ENCODE results near the gene SNX9.
"Not testable (repeated sequence)": the region's sequence is repeated elsewhere in the genome, so short reads cannot be mapped to it uniquely, and the experiment has no call there.

The SNX9 gene

GRCh38 chr6:157858664-157859063, 35.6 kb downstream of the SNX9 start:
- not testable (repeated sequence) for DNase-seq (ENCODE audit: low read depth in 2 of 2)

- DNase-seq (ENCODE audit: low read depth in 2 of 2), result no peak
Observed at GRCh38 chr6:157859775-157860504, 36.9 kb downstream of the SNX9 start.

- no peak for DNase-seq (ENCODE audit: low read depth in 2 of 2)
Observed at GRCh38 chr6:157860505-157860991, 37.5 kb downstream of the SNX9 start.

GRCh38 chr6:157861184-157861583, 38.1 kb downstream of the SNX9 start:
- DNase-seq (ENCODE audit: low read depth in 2 of 2), result no peak

GRCh38 chr6:157861814-157862213, 38.8 kb downstream of the SNX9 start:
- DNase-seq (ENCODE audit: low read depth in 2 of 2), result no peak

GRCh38 chr6:157862706-157863105, 39.7 kb downstream of the SNX9 start:
- no peak for DNase-seq (ENCODE audit: low read depth in 2 of 2)

- DNase-seq (ENCODE audit: low read depth in 2 of 2), result no peak
Observed at GRCh38 chr6:157864185-157864761, 41.2 kb downstream of the SNX9 start.

GRCh38 chr6:157865249-157865648, 42.2 kb downstream of the SNX9 start:
- DNase-seq (ENCODE audit: low read depth in 2 of 2), result no peak

- no peak for DNase-seq (ENCODE audit: low read depth in 2 of 2)
Observed at GRCh38 chr6:157867155-157867559, 44.1 kb downstream of the SNX9 start.

- DNase-seq (ENCODE audit: low read depth in 2 of 2), result peak in 1 of 2 experiments; percentile 40
Observed at GRCh38 chr6:157867981-157868380, 44.9 kb downstream of the SNX9 start.

GRCh38 chr6:157868835-157869234, 45.8 kb downstream of the SNX9 start:
- no peak for DNase-seq (ENCODE audit: low read depth in 2 of 2)

- no peak for DNase-seq (ENCODE audit: low read depth in 2 of 2)
Observed at GRCh38 chr6:157869673-157870302, 46.7 kb downstream of the SNX9 start.

GRCh38 chr6:157873735-157874344, 50.8 kb downstream of the SNX9 start:
- DNase-seq (ENCODE audit: low read depth in 2 of 2), result no peak

- no peak for DNase-seq (ENCODE audit: low read depth in 2 of 2)
Observed at GRCh38 chr6:157877149-157877548, 54.1 kb downstream of the SNX9 start.

- DNase-seq (ENCODE audit: low read depth in 2 of 2), result no peak
Observed at GRCh38 chr6:157877573-157878438, 54.8 kb downstream of the SNX9 start.

- no peak for DNase-seq (ENCODE audit: low read depth in 2 of 2)
Observed at GRCh38 chr6:157879034-157879872, 56.2 kb downstream of the SNX9 start.

GRCh38 chr6:157879873-157880254, 56.8 kb downstream of the SNX9 start:
- DNase-seq (ENCODE audit: low read depth in 2 of 2), result no peak

GRCh38 chr6:157880534-157880933, 57.5 kb downstream of the SNX9 start:
- no peak for DNase-seq (ENCODE audit: low read depth in 2 of 2)

GRCh38 chr6:157881342-157881741, 58.3 kb downstream of the SNX9 start:
- DNase-seq (ENCODE audit: low read depth in 2 of 2), result no peak

- DNase-seq (ENCODE audit: low read depth in 2 of 2), result no peak
Observed at GRCh38 chr6:157884756-157885155, 61.7 kb downstream of the SNX9 start.

All from fibroblast of skin of left biceps (primary cell).